Adrenal gland (tissue), 12 donors: Measurements from ENCODE around the gene CD8A. TPM values are rescaled to one million over a fixed set of nuclear protein-coding genes. Genes with fewer than 3 reads are reported as not detected.

Experiments
- polyA plus RNA-seq, 3 donors: library from polyadenylated mRNA; stranded (reverse); fragments of 200-250 nt in 2 of 3; fragments of 350-450 nt in 1 of 3; fragmentation: Illumina TruSeq in 1 of 3; extraction: RNeasy Lipid Tissue Mini Kit (QIAGEN cat#74804) in 1 of 3; gene quantifications; one replicate each; pipeline ENCODE4 v1.2.3, GENCODE V29; 2013 to 2014
- total RNA-seq, 9 donors: library from RNA; depleted of rRNA in 4 of 9; stranded (reverse); fragments of >200 nt in 4 of 9; fragments of 120-200 nt in 1 of 9; fragmentation: NEBNext Ultra II Directional in 1 of 9; extraction: Animal tissue kit (Norgen Biotek cat#: 25700) in 1 of 9; gene quantifications; one replicate each; pipeline versions ENCODE4 v1.1.0 to v1.2.4, GENCODE V29; 2013 to 2023
- donor health status: healthy with polysubstance abuse.
- donor health status: Bipolar disorder and iron deficiency.
- donor health status: DM: yes; HTN: yes; CAD: no.
- donor health status: DM: no; HTN: no; CAD: no.
- donor health status: DM: no; HTN: no; CAD: no.
- donor health status: DM: yes; HTN: yes; CAD: no.

Gene CD8A
- total and polyA plus RNA-seq, 12 donors, result 1.1 to 4.4 (median 1.8) TPM; not detected in 1

Other genes with a start within 250 kb of the CD8A start
- 100 to 1,000 TPM in 5 of 9 donors, 10 to 100 TPM in 4; 60.7 to 138 (median 109) TPM for gene CHMP3, start 227.5 kb downstream of the CD8A start, total RNA-seq
- gene CHMP3, start 227.5 kb downstream of the CD8A start, polyA plus RNA-seq, result 100 to 1,000 TPM in 1 of 3 donors, 10 to 100 TPM in 2; 26.1 to 203 (median 47.9) TPM
- 10 to 100 TPM; 13.7 to 33.5 (median 28.9) TPM for gene RNF103, start 167.0 kb downstream of the CD8A start, total RNA-seq
- gene RNF103, start 167.0 kb downstream of the CD8A start, polyA plus RNA-seq, result 10 to 100 TPM; 15.8 to 37.7 (median 19.1) TPM
- 10 to 100 TPM; 22.8 to 45.9 (median 38.8) TPM for gene RMND5A, start 70.6 kb downstream of the CD8A start, total RNA-seq
- gene RMND5A, start 70.6 kb downstream of the CD8A start, polyA plus RNA-seq, result 10 to 100 TPM in 2 of 3 donors, 1 to 10 TPM in 1; 8.2 to 28.4 (median 11.7) TPM
- gene CD8B, start 71.0 kb upstream of the CD8A start, total RNA-seq, result 1 to 10 TPM in 3 of 9 donors, under 1 TPM in 5, not detected in 1; 0.11 to 4.5 (median 0.75) TPM
- gene CD8B, start 71.0 kb upstream of the CD8A start, polyA plus RNA-seq, result 1 to 10 TPM in 1 of 3 donors, under 1 TPM in 2; 0.57 to 1.1 (median 0.57) TPM
- 1 to 10 TPM in 2 of 9 donors, under 1 TPM in 4, not detected in 3; 0.14 to 3.0 (median 0.41) TPM for gene RGPD1, start 151.2 kb upstream of the CD8A start, total RNA-seq
- gene RGPD1, start 151.2 kb upstream of the CD8A start, polyA plus RNA-seq, result 1 to 10 TPM in 1 of 3 donors, under 1 TPM in 1, not detected in 1; 0.68 to 3.6 TPM
- 1 to 10 TPM in 5 of 9 donors, under 1 TPM in 2, not detected in 2; 0.61 to 4.3 (median 2.8) TPM for gene PLGLB1, start 230.9 kb upstream of the CD8A start, total RNA-seq
- 10 to 100 TPM in 1 of 3 donors, 1 to 10 TPM in 1, under 1 TPM in 1; 0.81 to 16.4 (median 3.1) TPM for gene PLGLB1, start 230.9 kb upstream of the CD8A start, polyA plus RNA-seq